Stomach smooth muscle (tissue), 2 donors: ENCODE results near the gene IRF8.

Experiments used
- H3K27ac ChIP-seq: one replicate; pipeline ENCODE4 v1.7.0; 2013; ENCODE audit warnings: mild to moderate bottlenecking, low read length, inconsistent platforms
- H3K27me3 ChIP-seq, 2 donors: one replicate each; pipeline ENCODE4 v1.7.0; 2013; ENCODE audit warnings: low read length in 2 of 2; ENCODE audit not compliant: insufficient read depth in 2 of 2, control insufficient read depth in 1 of 2
- H3K36me3 ChIP-seq, 2 donors: one replicate each; pipeline ENCODE4 v1.7.0; 2013; ENCODE audit warnings: low read length in 2 of 2; ENCODE audit not compliant: control insufficient read depth in 2 of 2, insufficient read depth in 2 of 2
- H3K4me1 ChIP-seq: one replicate; pipeline ENCODE4 v1.7.0; 2013; ENCODE audit warnings: low read length; ENCODE audit not compliant: control insufficient read depth, insufficient read depth
- H3K4me3 ChIP-seq, 2 donors: one replicate each; pipeline ENCODE4 v1.7.0; 2013; ENCODE audit warnings: low read length in 2 of 2
- H3K9ac ChIP-seq, 2 donors: one replicate each; pipeline ENCODE4 v1.7.0; 2013; ENCODE audit warnings: low read length in 2 of 2, mild to moderate bottlenecking in 1 of 2
- H3K9me3 ChIP-seq, 2 donors: one replicate each; pipeline ENCODE4 v1.7.0; 2013; ENCODE audit warnings: low read length in 2 of 2; ENCODE audit not compliant: control insufficient read depth in 2 of 2
- donor health status: healthy.
- donor health status: Pancreatic carcinoma.

IRF8 gene

GRCh38 chr16:85927959-85928358 is 29.0 kb downstream of the IRF8 start:
- peaks cover 0 to 7% of the 10 kb centered on the region in 2 donors for H3K27me3 ChIP-seq
- no peaks in the 10 kb centered on the region for H3K36me3 ChIP-seq
- no peaks in the 10 kb centered on the region for H3K9me3 ChIP-seq
- H3K4me3 ChIP-seq, result no peak overlapping the region
- H3K27ac ChIP-seq, result no peak overlapping the region
- peaks cover 4% of the 10 kb centered on the region for H3K4me1 ChIP-seq
- H3K9ac ChIP-seq, result no peak overlapping the region

DNA sequence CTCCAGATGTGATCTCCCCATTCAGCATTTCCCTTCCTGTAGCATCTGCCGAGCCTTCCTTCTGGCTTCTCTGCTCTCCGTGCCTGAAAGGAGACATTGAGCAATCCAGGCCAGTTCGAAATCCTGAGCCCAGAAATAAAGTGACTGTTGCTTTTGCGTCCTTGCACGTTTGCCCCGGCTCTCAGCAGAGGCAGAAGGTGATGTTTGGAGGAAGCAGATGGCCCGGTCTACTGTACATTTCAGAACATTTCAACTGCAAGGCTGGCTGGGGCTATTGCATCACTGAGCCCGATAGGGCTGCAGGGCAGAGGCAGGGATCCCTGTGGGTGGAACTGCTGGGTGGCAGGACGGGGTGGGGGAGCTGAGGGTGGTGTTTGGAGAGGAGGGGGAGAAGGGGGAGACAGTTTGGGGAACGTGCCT is 29.4 kb downstream of the IRF8 start:
- H3K27me3 ChIP-seq, result peaks cover 0 to 6% of the 10 kb centered on the region in 2 donors
- H3K4me3 ChIP-seq, result no peak overlapping the region
- H3K9ac ChIP-seq, result no peak overlapping the region
- H3K36me3 ChIP-seq, result no peaks in the 10 kb centered on the region
- H3K27ac ChIP-seq, result no peak overlapping the region
- no peaks in the 10 kb centered on the region for H3K9me3 ChIP-seq
- H3K4me1 ChIP-seq, result peaks cover 4% of the 10 kb centered on the region

- peaks cover 4% of the 10 kb centered on the region for H3K4me1 ChIP-seq
- no peak overlapping the region for H3K27ac ChIP-seq
- no peaks in the 10 kb centered on the region for H3K9me3 ChIP-seq
- peaks cover 0 to 7% of the 10 kb centered on the region in 2 donors for H3K27me3 ChIP-seq
- no peak overlapping the region for H3K9ac ChIP-seq
- H3K36me3 ChIP-seq, result no peaks in the 10 kb centered on the region
- H3K4me3 ChIP-seq, result no peak overlapping the region
Observed at GRCh38 chr16:85929259-85929721, 30.3 kb downstream of the IRF8 start.

DNA sequence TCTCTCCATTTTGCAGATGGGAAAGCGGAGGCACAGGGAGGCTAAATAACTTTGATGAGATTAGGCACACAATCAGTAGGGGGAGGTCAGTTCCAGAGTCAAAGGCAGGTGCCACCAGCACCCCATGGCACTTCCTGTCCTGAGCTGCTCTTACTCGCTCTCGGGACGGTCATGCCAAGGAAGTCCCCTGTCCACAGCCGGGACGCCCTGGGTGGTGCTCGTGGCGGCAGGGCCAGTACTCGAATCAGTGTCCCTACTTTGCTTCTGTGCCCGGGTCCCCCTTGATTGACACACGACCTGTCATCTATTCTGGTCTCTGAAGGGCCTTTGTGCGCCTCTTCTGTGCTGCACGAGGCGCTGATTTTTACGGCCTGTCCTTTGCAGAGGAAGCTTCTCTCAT is 31.3 kb downstream of the IRF8 start:
- Histone ChIP-seq H3K36me3 (no peaks in the 10 kb centered on the region), H3K9ac (no peak overlapping the region), H3K27ac (no peak overlapping the region), H3K9me3 (no peaks in the 10 kb centered on the region), H3K4me3 (no peak overlapping the region), H3K27me3 (peaks cover 0 to 8% of the 10 kb centered on the region in 2 donors), H3K4me1 (peaks cover 4% of the 10 kb centered on the region)

DNA sequence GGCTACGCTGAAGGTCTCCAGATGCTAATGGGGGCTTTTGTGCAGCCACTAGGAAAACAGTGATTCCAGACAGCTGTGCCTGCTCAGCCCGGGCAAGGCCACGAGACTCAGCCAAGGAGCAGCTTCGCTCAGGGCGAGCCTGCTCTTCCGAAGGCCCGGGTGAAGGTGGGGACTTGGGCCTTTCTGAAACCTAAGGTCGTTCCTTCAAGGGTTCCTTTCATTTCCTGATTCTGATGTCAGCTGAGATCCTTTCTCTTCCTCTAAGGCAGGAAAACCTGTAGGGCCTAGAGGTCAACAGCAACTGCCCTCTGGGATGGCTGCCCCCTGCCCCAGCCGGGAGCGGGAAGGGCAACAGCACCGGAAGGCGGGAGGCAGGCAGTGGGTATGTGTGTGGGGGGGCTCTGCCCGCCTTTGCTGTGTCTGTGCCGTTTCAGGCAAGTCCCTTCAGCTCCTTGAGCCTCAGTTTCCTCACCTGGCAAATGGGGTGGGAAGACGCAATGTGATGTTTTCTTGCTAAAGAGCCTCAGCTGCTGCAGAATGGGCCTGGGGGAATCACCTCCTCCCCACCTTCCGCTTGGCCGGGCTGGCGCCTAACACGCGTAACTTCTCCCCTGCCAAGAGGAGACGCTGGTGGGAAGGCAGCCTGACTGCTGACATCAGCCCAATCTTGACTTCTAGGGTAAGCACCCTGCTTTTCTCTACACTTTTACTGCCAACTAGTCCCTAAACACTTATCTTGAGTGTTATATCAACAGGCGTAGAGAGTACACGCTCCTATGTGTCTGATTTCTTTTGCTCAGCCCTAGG is 32.8 kb downstream of the IRF8 start:
- no peak overlapping the region for H3K9ac ChIP-seq
- no peak overlapping the region for H3K27ac ChIP-seq
- H3K27me3 ChIP-seq, result peaks cover 0 to 12% of the 10 kb centered on the region in 2 donors
- peaks cover 4% of the 10 kb centered on the region for H3K4me1 ChIP-seq
- no peaks in the 10 kb centered on the region for H3K9me3 ChIP-seq
- H3K4me3 ChIP-seq, result no peak overlapping the region
- no peaks in the 10 kb centered on the region for H3K36me3 ChIP-seq

DNA sequence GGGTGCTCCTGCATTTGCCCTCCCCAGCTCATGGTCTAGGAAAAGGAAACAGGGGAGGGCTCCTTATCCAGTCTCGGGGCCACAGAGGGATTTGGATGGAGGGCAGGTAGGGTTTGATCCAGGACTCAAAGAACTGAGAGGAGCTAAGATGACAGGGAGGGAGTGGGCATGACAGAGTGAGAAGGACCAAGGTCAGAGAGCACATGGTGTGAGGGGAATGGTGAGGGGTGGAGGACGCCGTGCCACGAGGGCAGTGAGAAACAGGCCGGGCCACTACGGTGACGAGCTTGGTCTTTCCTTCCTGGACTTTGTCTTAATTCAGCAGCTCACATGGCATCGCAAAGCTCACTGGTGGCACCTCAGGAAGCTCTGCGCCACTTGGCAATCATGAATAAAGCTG is 35.2 kb downstream of the IRF8 start:
- H3K4me3 ChIP-seq, result no peak overlapping the region
- H3K4me1 ChIP-seq, result no peaks in the 10 kb centered on the region
- no peaks in the 10 kb centered on the region for H3K9me3 ChIP-seq
- no peaks in the 10 kb centered on the region for H3K36me3 ChIP-seq
- H3K27ac ChIP-seq, result no peak overlapping the region
- H3K9ac ChIP-seq, result no peak overlapping the region
- H3K27me3 ChIP-seq, result peaks cover 0 to 18% of the 10 kb centered on the region in 2 donors

DNA sequence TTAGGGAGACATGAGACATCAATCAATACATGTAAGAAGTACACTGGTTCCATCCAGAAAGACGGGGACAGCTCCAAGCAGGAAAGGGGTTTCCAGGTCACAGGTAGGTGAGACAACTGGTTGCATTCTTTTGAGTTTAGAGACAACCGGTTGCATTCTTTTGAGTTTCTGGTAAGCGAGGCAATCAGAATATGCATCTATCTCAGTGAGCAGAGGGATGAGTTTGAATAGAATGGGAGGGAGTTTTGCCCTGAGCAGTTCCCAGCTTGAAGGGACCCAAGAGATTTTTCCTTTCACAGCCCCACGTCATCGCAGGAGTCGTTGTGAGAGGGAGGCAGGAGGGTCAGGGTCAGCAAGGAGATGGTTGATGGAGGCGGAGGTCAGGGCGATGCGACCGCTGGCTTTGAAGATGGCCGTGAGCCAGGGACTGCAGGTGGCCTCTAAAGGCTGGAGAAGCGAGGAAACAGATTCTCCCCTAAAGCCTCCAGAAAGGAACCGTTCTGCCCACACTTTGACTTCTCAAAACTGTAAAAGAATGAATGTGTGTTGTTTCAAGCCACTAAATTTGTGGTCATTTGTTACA is 36.5 kb downstream of the IRF8 start:
- no peak overlapping the region for H3K9ac ChIP-seq
- no peak overlapping the region for H3K27ac ChIP-seq
- no peaks in the 10 kb centered on the region for H3K9me3 ChIP-seq
- no peaks in the 10 kb centered on the region for H3K36me3 ChIP-seq
- peaks cover 0 to 16% of the 10 kb centered on the region in 2 donors for H3K27me3 ChIP-seq
- H3K4me3 ChIP-seq, result no peak overlapping the region
- no peaks in the 10 kb centered on the region for H3K4me1 ChIP-seq

DNA sequence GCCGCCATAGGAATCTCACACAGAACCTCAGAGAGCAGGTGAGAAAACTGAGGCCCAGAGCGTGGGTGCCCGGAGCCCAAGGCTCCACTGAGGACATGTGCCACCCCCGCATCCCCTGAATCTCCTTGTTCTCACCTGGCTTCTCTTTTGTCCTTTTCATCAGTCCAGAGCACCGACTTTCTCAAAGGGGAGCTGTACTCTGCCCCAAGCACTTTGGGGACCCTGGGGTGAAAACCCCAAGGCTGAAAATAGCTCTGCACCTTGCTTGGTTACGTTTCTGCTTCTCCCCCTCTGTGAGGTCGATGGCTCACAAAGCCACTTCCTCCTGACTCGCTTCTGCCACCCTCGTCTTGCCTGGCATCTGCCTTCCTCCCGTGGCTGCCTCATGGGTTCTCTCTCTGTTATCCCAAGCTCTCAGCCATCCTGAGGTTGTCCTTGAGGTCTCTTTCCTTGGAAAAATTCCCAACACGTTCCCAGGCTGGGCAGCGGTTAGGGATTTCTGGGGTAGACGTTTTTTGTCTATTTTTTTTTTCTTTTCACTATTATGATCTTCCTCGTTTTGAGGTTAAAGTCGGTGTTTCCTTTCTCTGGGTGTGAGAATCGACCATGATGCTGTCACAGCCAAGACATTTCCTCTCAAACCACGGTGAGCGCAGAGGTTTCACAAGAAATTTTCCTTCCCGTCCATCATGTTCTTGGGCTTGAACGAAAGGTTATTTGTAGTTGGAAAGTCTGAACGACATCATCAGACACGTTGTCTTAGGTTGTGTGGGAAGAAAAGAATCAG is 37.2 kb downstream of the IRF8 start:
- H3K27me3 ChIP-seq, result peaks cover 0 to 16% of the 10 kb centered on the region in 2 donors
- no peak overlapping the region for H3K27ac ChIP-seq
- no peaks in the 10 kb centered on the region for H3K4me1 ChIP-seq
- H3K4me3 ChIP-seq, result no peak overlapping the region
- no peaks in the 10 kb centered on the region for H3K9me3 ChIP-seq
- no peaks in the 10 kb centered on the region for H3K36me3 ChIP-seq
- H3K9ac ChIP-seq, result no peak overlapping the region

GRCh38 chr16:85936816-85937215 is 37.9 kb downstream of the IRF8 start:
- Histone ChIP-seq H3K4me1 (no peaks in the 10 kb centered on the region), H3K9ac (no peak overlapping the region), H3K9me3 (no peaks in the 10 kb centered on the region), H3K4me3 (no peak overlapping the region), H3K27ac (no peak overlapping the region), H3K36me3 (no peaks in the 10 kb centered on the region), H3K27me3 (peaks cover 0 to 16% of the 10 kb centered on the region in 2 donors)

GRCh38 chr16:85940214-85940613 is 41.3 kb downstream of the IRF8 start:
- H3K27ac ChIP-seq, result no peak overlapping the region
- H3K4me1 ChIP-seq, result no peaks in the 10 kb centered on the region

More at GRCh38 chr16:85940214-85940613, 41.3 kb downstream of the IRF8 start:
- Histone ChIP-seq H3K36me3 (no peaks in the 10 kb centered on the region), H3K9ac (no peak overlapping the region), H3K4me3 (no peak overlapping the region), H3K27me3 (peaks cover 0 to 10% of the 10 kb centered on the region in 2 donors), H3K9me3 (no peaks in the 10 kb centered on the region)
